ENCODE measurements around the gene ALK. TPM values are rescaled to one million over a fixed set of nuclear protein-coding genes. Genes with fewer than 3 reads are reported as not detected.
"Not testable (repeated sequence)": the region's sequence is repeated elsewhere in the genome, so short reads cannot be mapped to it uniquely, and the experiment has no call there.

ALK gene
- total RNA-seq, 2 donors from 2014 or later, result not detected

GRCh38 chr2:29767606-29768335 is 153.6 kb downstream of the ALK start:
- Mint-ChIP-seq H3K36me3 (no peaks in the 10 kb centered on the region), H3K4me1 (ENCODE audit: low read depth in 2 of 2) (no peaks in the 10 kb centered on the region), H3K27me3 (peaks cover 15 to 43% of the 10 kb centered on the region in 2 donors), H3K9me3 (no peaks in the 10 kb centered on the region), H3K27ac (no peak overlapping the region), H3K4me3 (no peak overlapping the region)
- ATAC-seq, result no peak
- no peak for DNase-seq (ENCODE audit: low spot score)

GRCh38 chr2:29766191-29766590 is 155.2 kb downstream of the ALK start:
- Mint-ChIP-seq H3K36me3 (no peaks in the 10 kb centered on the region), H3K9me3 (no peaks in the 10 kb centered on the region), H3K4me3 (no peak overlapping the region), H3K4me1 (ENCODE audit: low read depth in 2 of 2) (no peaks in the 10 kb centered on the region), H3K27ac (no peak overlapping the region), H3K27me3 (peaks cover 14 to 32% of the 10 kb centered on the region in 2 donors)
- DNase-seq (ENCODE audit: low spot score), result no peak
- peak in 1 of 2 donors; percentile 53 for ATAC-seq

- ATAC-seq (no peak), DNase-seq (ENCODE audit: low spot score) (no peak)
- no peaks in the 10 kb centered on the region for H3K4me1 Mint-ChIP-seq (ENCODE audit: low read depth in 2 of 2)
- peaks cover 11 to 28% of the 10 kb centered on the region in 2 donors for H3K27me3 Mint-ChIP-seq
- H3K9me3 Mint-ChIP-seq, result no peaks in the 10 kb centered on the region
- H3K27ac Mint-ChIP-seq, result no peak overlapping the region
- H3K36me3 Mint-ChIP-seq, result no peaks in the 10 kb centered on the region
- no peak overlapping the region for H3K4me3 Mint-ChIP-seq
These were observed 155.7 kb downstream of the ALK start for GRCh38 chr2:29765721-29766120.

GRCh38 chr2:29763371-29763770 is 158.0 kb downstream of the ALK start:
- DNase-seq (ENCODE audit: low spot score), result no peak
- no peak for ATAC-seq
- Mint-ChIP-seq H3K9me3 (no peaks in the 10 kb centered on the region), H3K4me3 (no peak overlapping the region), H3K4me1 (ENCODE audit: low read depth in 2 of 2) (no peaks in the 10 kb centered on the region), H3K36me3 (no peaks in the 10 kb centered on the region), H3K27ac (no peak overlapping the region), H3K27me3 (peaks cover 14 to 24% of the 10 kb centered on the region in 2 donors)

GRCh38 chr2:29762239-29762638 is 159.1 kb downstream of the ALK start:
- Mint-ChIP-seq H3K36me3 (no peaks in the 10 kb centered on the region), H3K4me3 (no peak overlapping the region), H3K27ac (no peak overlapping the region), H3K9me3 (no peaks in the 10 kb centered on the region), H3K27me3 (peaks cover 14 to 25% of the 10 kb centered on the region in 2 donors), H3K4me1 (ENCODE audit: low read depth in 2 of 2) (no peaks in the 10 kb centered on the region)
- ATAC-seq (no peak), DNase-seq (ENCODE audit: low spot score) (no peak)

GRCh38 chr2:29761278-29761677 is 160.1 kb downstream of the ALK start:
- DNase-seq (ENCODE audit: low spot score) (no peak), ATAC-seq (no peak)
- H3K27ac Mint-ChIP-seq, result no peak overlapping the region
- no peaks in the 10 kb centered on the region for H3K9me3 Mint-ChIP-seq
- no peaks in the 10 kb centered on the region for H3K36me3 Mint-ChIP-seq
- no peaks in the 10 kb centered on the region for H3K4me1 Mint-ChIP-seq (ENCODE audit: low read depth in 2 of 2)
- peaks cover 11 to 21% of the 10 kb centered on the region in 2 donors for H3K27me3 Mint-ChIP-seq
- no peak overlapping the region for H3K4me3 Mint-ChIP-seq

GRCh38 chr2:29760008-29760407 is 161.4 kb downstream of the ALK start:
- no peaks in the 10 kb centered on the region for H3K9me3 Mint-ChIP-seq
- H3K27ac Mint-ChIP-seq, result no peak overlapping the region
- no peak overlapping the region for H3K4me3 Mint-ChIP-seq
- no peak for DNase-seq (ENCODE audit: low spot score)
- ATAC-seq, result no peak
- no peaks in the 10 kb centered on the region for H3K4me1 Mint-ChIP-seq (ENCODE audit: low read depth in 2 of 2)
- peaks cover 11 to 16% of the 10 kb centered on the region in 2 donors for H3K27me3 Mint-ChIP-seq
- H3K36me3 Mint-ChIP-seq, result no peaks in the 10 kb centered on the region

GRCh38 chr2:29759360-29759759 is 162.0 kb downstream of the ALK start:
- Mint-ChIP-seq H3K4me1 (ENCODE audit: low read depth in 2 of 2) (no peaks in the 10 kb centered on the region), H3K27ac (no peak overlapping the region), H3K9me3 (no peaks in the 10 kb centered on the region), H3K4me3 (no peak overlapping the region), H3K36me3 (no peaks in the 10 kb centered on the region), H3K27me3 (peaks cover 10 to 11% of the 10 kb centered on the region in 2 donors)
- DNase-seq (ENCODE audit: low spot score) (no peak), ATAC-seq (no peak)

- DNase-seq (ENCODE audit: low spot score) (no peak), ATAC-seq (no peak)
- Mint-ChIP-seq H3K36me3 (no peaks in the 10 kb centered on the region), H3K4me1 (ENCODE audit: low read depth in 2 of 2) (no peaks in the 10 kb centered on the region), H3K27me3 (peaks cover 8 to 10% of the 10 kb centered on the region in 2 donors), H3K4me3 (no peak overlapping the region), H3K9me3 (no peaks in the 10 kb centered on the region), H3K27ac (no peak overlapping the region)
These were observed 165.6 kb downstream of the ALK start for GRCh38 chr2:29755829-29756228.

GRCh38 chr2:29755233-29755632 is 166.2 kb downstream of the ALK start:
- no peak overlapping the region for H3K27ac Mint-ChIP-seq
- no peaks in the 10 kb centered on the region for H3K4me1 Mint-ChIP-seq (ENCODE audit: low read depth in 2 of 2)
- no peak for ATAC-seq
- peaks cover 8 to 15% of the 10 kb centered on the region in 2 donors for H3K27me3 Mint-ChIP-seq
- DNase-seq (ENCODE audit: low spot score), result no peak
- no peaks in the 10 kb centered on the region for H3K9me3 Mint-ChIP-seq
- no peaks in the 10 kb centered on the region for H3K36me3 Mint-ChIP-seq
- H3K4me3 Mint-ChIP-seq, result no peak overlapping the region

GRCh38 chr2:29753671-29754444 is 167.5 kb downstream of the ALK start:
- Mint-ChIP-seq H3K27me3 (peaks cover 3 to 12% of the 10 kb centered on the region in 2 donors), H3K27ac (no peak overlapping the region), H3K36me3 (no peaks in the 10 kb centered on the region), H3K9me3 (no peaks in the 10 kb centered on the region), H3K4me3 (no peak overlapping the region), H3K4me1 (ENCODE audit: low read depth in 2 of 2) (no peaks in the 10 kb centered on the region)
- DNase-seq (ENCODE audit: low spot score) (no peak), ATAC-seq (no peak)

GRCh38 chr2:29751390-29751789 is 170.0 kb downstream of the ALK start:
- ATAC-seq (no peak), DNase-seq (ENCODE audit: low spot score) (no peak)
- H3K36me3 Mint-ChIP-seq, result no peaks in the 10 kb centered on the region
- no peaks in the 10 kb centered on the region for H3K4me1 Mint-ChIP-seq (ENCODE audit: low read depth in 2 of 2)
- peaks cover 5 to 7% of the 10 kb centered on the region in 2 donors for H3K27me3 Mint-ChIP-seq
- no peaks in the 10 kb centered on the region for H3K9me3 Mint-ChIP-seq
- H3K4me3 Mint-ChIP-seq, result no peak overlapping the region
- H3K27ac Mint-ChIP-seq, result no peak overlapping the region

- ATAC-seq; H3K4me3 Mint-ChIP-seq; H3K27me3 Mint-ChIP-seq; H3K4me1 Mint-ChIP-seq (ENCODE audit: low read depth in 2 of 2); H3K27ac Mint-ChIP-seq; H3K36me3 Mint-ChIP-seq; DNase-seq (ENCODE audit: low spot score); H3K9me3 Mint-ChIP-seq: not testable (repeated sequence)
These were observed 170.9 kb downstream of the ALK start for GRCh38 chr2:29750463-29750862.

GRCh38 chr2:29749843-29750242 is 171.5 kb downstream of the ALK start:
- Mint-ChIP-seq H3K4me3 (no peak overlapping the region), H3K9me3 (no peaks in the 10 kb centered on the region), H3K4me1 (ENCODE audit: low read depth in 2 of 2) (no peaks in the 10 kb centered on the region), H3K27ac (no peak overlapping the region), H3K27me3 (peaks cover 5 to 7% of the 10 kb centered on the region in 2 donors), H3K36me3 (no peaks in the 10 kb centered on the region)
- DNase-seq (ENCODE audit: low spot score), result no peak
- no peak for ATAC-seq

Data from natural killer cell treated with Interleukin-12 subunit alpha and Interleukin-12 subunit beta and Interleukin-15 and Interleukin-18, amount 100 ng/mL, for 72 hours (primary cell).